Nephron (organoid): Measurements from ENCODE around the gene SVEP1.
"Not testable (repeated sequence)": the region's sequence is repeated elsewhere in the genome, so short reads cannot be mapped to it uniquely, and the experiment has no call there.

ENCODE experiments used
- H3K27ac Mint-ChIP-seq, 3 experiments: 2 replicates each; pipeline ENCODE4 v1.8.0; 2020; ENCODE audit warnings: mixed read lengths in 3 of 3, mild to moderate bottlenecking in 2 of 3, moderate library complexity in 1 of 3
- H3K27me3 Mint-ChIP-seq: 2 replicates; pipeline ENCODE4 v1.8.0; 2021; ENCODE audit warnings: low read depth, mild to moderate bottlenecking, moderate library complexity, mixed read lengths
- H3K36me3 Mint-ChIP-seq: 2 replicates; pipeline ENCODE4 v1.8.0; 2020; ENCODE audit warnings: low read depth, mixed read lengths
- H3K4me1 Mint-ChIP-seq: 2 replicates; pipeline ENCODE4 v1.8.0; 2020; ENCODE audit warnings: mixed read lengths
- H3K4me3 Mint-ChIP-seq, 3 experiments: 2 replicates each; pipeline ENCODE4 v1.8.0; 2020; ENCODE audit warnings: mild to moderate bottlenecking in 3 of 3, mixed read lengths in 3 of 3, moderate library complexity in 2 of 3
- H3K9me3 Mint-ChIP-seq: 2 replicates; pipeline ENCODE4 v1.8.0; 2020; ENCODE audit warnings: mixed read lengths
- CTCF ChIP-seq, 3 experiments: fragments of 200-600 bp; sonication (generic); IDR thresholded peaks; one replicate each; pipeline ENCODE4 v1.5.0; 2021; ENCODE audit warnings: antibody characterized with exemption in 3 of 3; ENCODE audit not compliant: unreplicated experiment in 3 of 3

Gene SVEP1

GRCh38 chr9:110619831-110620230 is 40.3 kb upstream of the SVEP1 start:
- no peaks in the 10 kb centered on the region for H3K36me3 Mint-ChIP-seq
- peaks cover 4% of the 10 kb centered on the region for H3K27me3 Mint-ChIP-seq
- no peak for TF ChIP-seq CTCF (IDR thresholded peaks at IDR 0.05; ENCODE audit: unreplicated experiment in 3 of 3)
- H3K9me3 Mint-ChIP-seq = peaks cover under 1% of the 10 kb centered on the region
- H3K27ac Mint-ChIP-seq = no peak overlapping the region
- H3K4me3 Mint-ChIP-seq = no peak overlapping the region
- H3K4me1 Mint-ChIP-seq = peaks cover 7% of the 10 kb centered on the region

DNA sequence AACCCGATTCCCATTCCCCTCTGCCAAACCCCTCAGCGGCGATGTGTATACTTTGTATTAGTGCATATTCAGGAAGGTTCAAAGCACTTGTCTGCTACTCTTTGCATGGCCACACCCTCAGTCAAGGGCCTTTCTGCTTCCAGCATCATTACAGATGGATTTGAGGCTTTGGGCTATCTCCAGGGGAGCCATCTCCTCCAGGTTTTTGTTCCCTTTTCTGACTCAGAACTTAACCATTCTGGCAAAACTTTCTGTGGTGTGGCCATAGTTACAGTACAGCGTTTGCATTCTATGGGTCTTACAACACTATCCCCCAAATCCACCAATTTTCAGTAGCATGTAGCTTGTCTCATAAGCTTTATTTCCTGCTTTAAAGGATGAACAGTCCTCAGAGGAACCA is 36.0 kb upstream of the SVEP1 start:
- Mint-ChIP-seq H3K27me3 (peaks cover 4% of the 10 kb centered on the region), H3K4me3 (no peak overlapping the region), H3K36me3 (no peaks in the 10 kb centered on the region), H3K9me3 (peaks cover 5% of the 10 kb centered on the region), H3K27ac (no peak overlapping the region), H3K4me1 (peaks cover under 1% of the 10 kb centered on the region)
- TF ChIP-seq CTCF (IDR thresholded peaks at IDR 0.05; ENCODE audit: unreplicated experiment in 3 of 3) = no peak

DNA sequence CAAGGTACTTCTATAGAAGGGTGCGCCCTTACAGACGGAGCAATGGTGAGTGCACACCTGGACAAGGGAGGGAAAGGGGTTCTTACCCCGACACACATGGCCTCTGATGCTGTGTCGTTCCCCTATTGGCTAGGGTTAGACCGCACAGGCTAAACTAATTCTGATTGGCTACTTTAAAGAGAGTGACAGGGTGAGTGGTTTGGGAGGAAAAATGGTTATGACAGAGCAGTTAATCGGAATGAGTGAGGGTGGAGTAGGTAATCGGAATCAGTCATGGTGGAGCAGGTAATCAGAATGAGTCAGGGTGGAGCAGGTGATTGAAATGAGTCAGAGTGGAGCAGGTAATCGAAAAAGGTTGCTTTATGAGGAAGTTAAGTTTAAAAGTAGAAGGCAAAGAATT is 35.0 kb upstream of the SVEP1 start:
- not testable (repeated sequence) for H3K4me3 Mint-ChIP-seq, H3K36me3 Mint-ChIP-seq, H3K27ac Mint-ChIP-seq, H3K9me3 Mint-ChIP-seq, H3K4me1 Mint-ChIP-seq, H3K27me3 Mint-ChIP-seq

- Mint-ChIP-seq H3K4me1 (peaks cover 5% of the 10 kb centered on the region), H3K27me3 (peaks cover 4% of the 10 kb centered on the region), H3K9me3 (peaks cover 2% of the 10 kb centered on the region), H3K4me3 (no peak overlapping the region), H3K36me3 (no peaks in the 10 kb centered on the region), H3K27ac (no peak overlapping the region)
- no peak for TF ChIP-seq CTCF (IDR thresholded peaks at IDR 0.05; ENCODE audit: unreplicated experiment in 3 of 3)
Observed at GRCh38 chr9:110606179-110606790, 26.7 kb upstream of the SVEP1 start.

DNA sequence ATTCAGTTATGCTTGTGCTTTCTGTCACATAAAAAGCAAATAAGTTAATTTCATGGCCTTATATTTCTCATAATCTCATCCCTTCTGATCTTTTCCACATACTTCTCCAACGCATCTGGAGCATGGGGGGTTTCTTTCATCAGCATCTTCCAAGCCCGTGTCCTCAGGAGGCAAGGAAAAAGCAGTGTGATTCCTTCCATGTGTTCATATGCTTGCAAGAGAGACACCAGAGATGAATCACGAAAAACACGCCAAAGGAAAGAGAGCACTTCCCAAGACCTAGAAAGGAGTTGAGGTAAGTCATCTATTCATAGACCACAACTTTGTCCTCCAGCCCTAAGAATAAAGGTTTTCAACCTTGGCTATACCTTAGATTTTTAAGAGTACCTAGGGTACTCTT is 26.0 kb upstream of the SVEP1 start:
- no peak for TF ChIP-seq CTCF (IDR thresholded peaks at IDR 0.05; ENCODE audit: unreplicated experiment in 3 of 3)
- Mint-ChIP-seq H3K27me3 (no peaks in the 10 kb centered on the region), H3K27ac (no peak overlapping the region), H3K9me3 (peaks cover 2% of the 10 kb centered on the region), H3K36me3 (no peaks in the 10 kb centered on the region), H3K4me3 (no peak overlapping the region), H3K4me1 (peaks cover 5% of the 10 kb centered on the region)

- Mint-ChIP-seq H3K27ac (no peak overlapping the region), H3K4me3 (no peak overlapping the region), H3K36me3 (no peaks in the 10 kb centered on the region), H3K9me3 (peaks cover 2% of the 10 kb centered on the region), H3K27me3 (no peaks in the 10 kb centered on the region), H3K4me1 (peaks cover 11% of the 10 kb centered on the region)
- no peak for TF ChIP-seq CTCF (IDR thresholded peaks at IDR 0.05; ENCODE audit: unreplicated experiment in 3 of 3)
Observed at GRCh38 chr9:110604171-110604601, 24.6 kb upstream of the SVEP1 start.
